ENCODE results near the gene ME3. TPM values are rescaled to one million over a fixed set of nuclear protein-coding genes. Genes with fewer than 3 reads are reported as not detected.

The ME3 gene
- total and polyA plus RNA-seq, 4 donors: 1.4 to 7.2 (median 2.3) TPM

DNA sequence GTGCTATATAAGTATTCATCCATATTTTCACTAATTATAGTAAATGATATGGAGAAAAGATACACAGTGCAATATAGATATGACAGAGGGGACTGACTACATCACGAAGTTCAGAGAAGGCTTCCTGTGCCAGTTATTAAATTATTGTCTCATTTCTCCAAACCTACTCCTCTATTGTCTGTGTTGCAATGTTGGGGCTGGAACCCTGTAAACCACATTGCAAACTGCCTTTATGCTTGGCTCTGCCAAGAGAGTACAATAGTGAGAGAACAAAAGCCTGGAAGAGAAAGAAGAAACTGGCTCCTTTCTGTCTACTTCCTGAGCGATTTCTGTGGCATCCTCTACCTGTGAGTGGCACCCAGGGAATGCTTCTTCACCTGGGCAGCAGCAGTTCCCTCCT, 46.4 kb downstream of the ME3 start:
- Histone ChIP-seq H3K36me3 (ENCODE audit: control insufficient read depth in 4 of 4, insufficient read depth in 3 of 4, low read depth in 1 of 4, low read length in 3 of 4) (no peaks in the 10 kb centered on the region), H3K9ac (ENCODE audit: low read depth in 1 of 2, low read length in 2 of 2) (no peak overlapping the region), H3K4me1 (ENCODE audit: control insufficient read depth in 4 of 4, insufficient read depth in 4 of 4, low read length in 3 of 4) (no peaks in the 10 kb centered on the region), H3K27ac (ENCODE audit: low read depth in 1 of 2, low read length in 2 of 2) (no peak overlapping the region), H3K9me3 (ENCODE audit: control insufficient read depth in 4 of 4, low read length in 3 of 4) (no peaks in the 10 kb centered on the region), H3K27me3 (ENCODE audit: control insufficient read depth in 4 of 4, insufficient read depth in 4 of 4, low read length in 3 of 4) (no peaks in the 10 kb centered on the region), H3K4me3 (ENCODE audit: low read depth in 1 of 3, low read length in 3 of 3) (no peak overlapping the region)
- no peak for TF ChIP-seq JUND (IDR thresholded peaks at IDR 0.05)
- no peak for TF ChIP-seq HNF4G (IDR thresholded peaks at IDR 0.05)
- TF ChIP-seq HNF4A (conservative IDR thresholded peaks at IDR 0.05): no peak
- TF ChIP-seq TAF1 (conservative IDR thresholded peaks at IDR 0.05): no peak
- no peak for TF ChIP-seq EGR1 (IDR thresholded peaks at IDR 0.05; ENCODE audit: low read depth in 2 of 2)
- no peak for TF ChIP-seq RXRA (IDR thresholded peaks at IDR 0.05)
- no peak for TF ChIP-seq RAD21 (IDR thresholded peaks at IDR 0.05)
- no peak for TF ChIP-seq YY1 (IDR thresholded peaks at IDR 0.05)
- TF ChIP-seq, protein P1, sequence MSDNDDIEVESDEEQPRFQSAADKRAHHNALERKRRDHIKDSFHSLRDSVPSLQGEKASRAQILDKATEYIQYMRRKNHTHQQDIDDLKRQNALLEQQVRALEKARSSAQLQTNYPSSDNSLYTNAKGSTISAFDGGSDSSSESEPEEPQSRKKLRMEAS (IDR thresholded peaks at IDR 0.05): no peak
- TF ChIP-seq SP1 (IDR thresholded peaks at IDR 0.05): no peak
- TF ChIP-seq, protein P2, sequence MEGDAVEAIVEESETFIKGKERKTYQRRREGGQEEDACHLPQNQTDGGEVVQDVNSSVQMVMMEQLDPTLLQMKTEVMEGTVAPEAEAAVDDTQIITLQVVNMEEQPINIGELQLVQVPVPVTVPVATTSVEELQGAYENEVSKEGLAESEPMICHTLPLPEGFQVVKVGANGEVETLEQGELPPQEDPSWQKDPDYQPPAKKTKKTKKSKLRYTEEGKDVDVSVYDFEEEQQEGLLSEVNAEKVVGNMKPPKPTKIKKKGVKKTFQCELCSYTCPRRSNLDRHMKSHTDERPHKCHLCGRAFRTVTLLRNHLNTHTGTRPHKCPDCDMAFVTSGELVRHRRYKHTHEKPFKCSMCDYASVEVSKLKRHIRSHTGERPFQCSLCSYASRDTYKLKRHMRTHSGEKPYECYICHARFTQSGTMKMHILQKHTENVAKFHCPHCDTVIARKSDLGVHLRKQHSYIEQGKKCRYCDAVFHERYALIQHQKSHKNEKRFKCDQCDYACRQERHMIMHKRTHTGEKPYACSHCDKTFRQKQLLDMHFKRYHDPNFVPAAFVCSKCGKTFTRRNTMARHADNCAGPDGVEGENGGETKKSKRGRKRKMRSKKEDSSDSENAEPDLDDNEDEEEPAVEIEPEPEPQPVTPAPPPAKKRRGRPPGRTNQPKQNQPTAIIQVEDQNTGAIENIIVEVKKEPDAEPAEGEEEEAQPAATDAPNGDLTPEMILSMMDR (IDR thresholded peaks at IDR 0.05; ENCODE audit: low read depth, low read length, missing input control): no peak
- TF ChIP-seq, protein P3, sequence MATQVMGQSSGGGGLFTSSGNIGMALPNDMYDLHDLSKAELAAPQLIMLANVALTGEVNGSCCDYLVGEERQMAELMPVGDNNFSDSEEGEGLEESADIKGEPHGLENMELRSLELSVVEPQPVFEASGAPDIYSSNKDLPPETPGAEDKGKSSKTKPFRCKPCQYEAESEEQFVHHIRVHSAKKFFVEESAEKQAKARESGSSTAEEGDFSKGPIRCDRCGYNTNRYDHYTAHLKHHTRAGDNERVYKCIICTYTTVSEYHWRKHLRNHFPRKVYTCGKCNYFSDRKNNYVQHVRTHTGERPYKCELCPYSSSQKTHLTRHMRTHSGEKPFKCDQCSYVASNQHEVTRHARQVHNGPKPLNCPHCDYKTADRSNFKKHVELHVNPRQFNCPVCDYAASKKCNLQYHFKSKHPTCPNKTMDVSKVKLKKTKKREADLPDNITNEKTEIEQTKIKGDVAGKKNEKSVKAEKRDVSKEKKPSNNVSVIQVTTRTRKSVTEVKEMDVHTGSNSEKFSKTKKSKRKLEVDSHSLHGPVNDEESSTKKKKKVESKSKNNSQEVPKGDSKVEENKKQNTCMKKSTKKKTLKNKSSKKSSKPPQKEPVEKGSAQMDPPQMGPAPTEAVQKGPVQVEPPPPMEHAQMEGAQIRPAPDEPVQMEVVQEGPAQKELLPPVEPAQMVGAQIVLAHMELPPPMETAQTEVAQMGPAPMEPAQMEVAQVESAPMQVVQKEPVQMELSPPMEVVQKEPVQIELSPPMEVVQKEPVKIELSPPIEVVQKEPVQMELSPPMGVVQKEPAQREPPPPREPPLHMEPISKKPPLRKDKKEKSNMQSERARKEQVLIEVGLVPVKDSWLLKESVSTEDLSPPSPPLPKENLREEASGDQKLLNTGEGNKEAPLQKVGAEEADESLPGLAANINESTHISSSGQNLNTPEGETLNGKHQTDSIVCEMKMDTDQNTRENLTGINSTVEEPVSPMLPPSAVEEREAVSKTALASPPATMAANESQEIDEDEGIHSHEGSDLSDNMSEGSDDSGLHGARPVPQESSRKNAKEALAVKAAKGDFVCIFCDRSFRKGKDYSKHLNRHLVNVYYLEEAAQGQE (IDR thresholded peaks at IDR 0.05): no peak
- no peak for TF ChIP-seq FOXA2 (IDR thresholded peaks at IDR 0.05)
- TF ChIP-seq, protein P4, sequence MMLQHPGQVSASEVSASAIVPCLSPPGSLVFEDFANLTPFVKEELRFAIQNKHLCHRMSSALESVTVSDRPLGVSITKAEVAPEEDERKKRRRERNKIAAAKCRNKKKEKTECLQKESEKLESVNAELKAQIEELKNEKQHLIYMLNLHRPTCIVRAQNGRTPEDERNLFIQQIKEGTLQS (IDR thresholded peaks at IDR 0.05): no peak
- TF ChIP-seq FOXA1 (IDR thresholded peaks at IDR 0.05): no peak
- TF ChIP-seq NR2F2 (IDR thresholded peaks at IDR 0.05): no peak
- TF ChIP-seq, protein P5, sequence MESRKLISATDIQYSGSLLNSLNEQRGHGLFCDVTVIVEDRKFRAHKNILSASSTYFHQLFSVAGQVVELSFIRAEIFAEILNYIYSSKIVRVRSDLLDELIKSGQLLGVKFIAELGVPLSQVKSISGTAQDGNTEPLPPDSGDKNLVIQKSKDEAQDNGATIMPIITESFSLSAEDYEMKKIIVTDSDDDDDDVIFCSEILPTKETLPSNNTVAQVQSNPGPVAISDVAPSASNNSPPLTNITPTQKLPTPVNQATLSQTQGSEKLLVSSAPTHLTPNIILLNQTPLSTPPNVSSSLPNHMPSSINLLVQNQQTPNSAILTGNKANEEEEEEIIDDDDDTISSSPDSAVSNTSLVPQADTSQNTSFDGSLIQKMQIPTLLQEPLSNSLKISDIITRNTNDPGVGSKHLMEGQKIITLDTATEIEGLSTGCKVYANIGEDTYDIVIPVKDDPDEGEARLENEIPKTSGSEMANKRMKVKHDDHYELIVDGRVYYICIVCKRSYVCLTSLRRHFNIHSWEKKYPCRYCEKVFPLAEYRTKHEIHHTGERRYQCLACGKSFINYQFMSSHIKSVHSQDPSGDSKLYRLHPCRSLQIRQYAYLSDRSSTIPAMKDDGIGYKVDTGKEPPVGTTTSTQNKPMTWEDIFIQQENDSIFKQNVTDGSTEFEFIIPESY (IDR thresholded peaks at IDR 0.05): no peak
- TF ChIP-seq GABPA (IDR thresholded peaks at IDR 0.05 in 1 of 2, conservative IDR thresholded peaks at IDR 0.05 in 1 of 2): no peak
- no peak for DNase-seq (ENCODE audit: low spot score)
- 83% methylated on average over 2 of the region's 2 CpGs for WGBS

All from liver (tissue), 9 donors.